DND-41 (cell line): ENCODE results near the gene ASB1.

Experiments used
- ATAC-seq: fragments of 200-7000 bp; cut with Tn5 transposase; 3 replicates; pipeline ENCODE4 v1.9.1; 2021; ENCODE audit warnings: low read depth; ENCODE audit not compliant: insufficient read depth
- DNase-seq: peaks from one replicate; pipeline ENCODE4 v3.0.0-alpha.2; 2020
- H2AFZ ChIP-seq: 2 replicates; pipeline ENCODE4 v1.6.0; 2012; ENCODE audit warnings: low read depth, low read length
- H3K27ac ChIP-seq: 2 replicates; pipeline ENCODE4 v1.5.1; 2012; ENCODE audit warnings: low read length, inconsistent platforms
- H3K27me3 ChIP-seq: fragments of 200-600 bp; sonication (generic); 2 replicates; pipeline ENCODE4 v1.6.0; 2012; ENCODE audit warnings: low read length, mild to moderate bottlenecking, inconsistent platforms; ENCODE audit not compliant: insufficient read depth, poor library complexity
- H3K36me3 ChIP-seq: 2 replicates; pipeline ENCODE4 v1.5.1; 2012; ENCODE audit warnings: low read length, inconsistent platforms; ENCODE audit not compliant: insufficient read depth
- H3K4me1 ChIP-seq: 2 replicates; pipeline ENCODE4 v1.5.1; 2012; ENCODE audit warnings: mild to moderate bottlenecking, low read length; ENCODE audit not compliant: insufficient read depth
- H3K4me2 ChIP-seq: 2 replicates; pipeline ENCODE4 v1.6.0; 2012; ENCODE audit warnings: mild to moderate bottlenecking, moderate library complexity, low read length, inconsistent platforms; ENCODE audit not compliant: insufficient read depth
- H3K4me3 ChIP-seq, 2 experiments: fragments of 200-600 bp in 1 of 2; shearing (Covaris generic) in 1 of 2; 2 replicates each; pipeline ENCODE4 v1.5.1; 2012 to 2016; ENCODE audit warnings: inconsistent platforms in 2 of 2, low read length in 2 of 2, mild to moderate bottlenecking in 2 of 2, low read depth in 1 of 2, moderate library complexity in 1 of 2
- H3K79me2 ChIP-seq: 2 replicates; pipeline ENCODE4 v1.6.0; 2012; ENCODE audit warnings: low read length, inconsistent platforms; ENCODE audit not compliant: insufficient read depth
- H3K9ac ChIP-seq: 2 replicates; pipeline ENCODE4 v1.6.0; 2012; ENCODE audit warnings: low read depth, mild to moderate bottlenecking, inconsistent platforms, low read length, moderate library complexity
- H3K9me3 ChIP-seq: 2 replicates; pipeline ENCODE4 v1.5.1; 2012; ENCODE audit warnings: low read length, moderate library complexity, mild to moderate bottlenecking, inconsistent platforms; ENCODE audit not compliant: insufficient read depth, severe bottlenecking
- H4K20me1 ChIP-seq: 2 replicates; pipeline ENCODE4 v1.6.0; 2012; ENCODE audit warnings: low read length; ENCODE audit not compliant: insufficient read depth
- CTCF ChIP-seq: IDR thresholded peaks from 2 replicates; pipeline ENCODE4 v1.5.1; 2012; ENCODE audit warnings: borderline replicate concordance, low read length, moderate library complexity, mild to moderate bottlenecking; ENCODE audit not compliant: poor library complexity, severe bottlenecking; ENCODE audit errors: extremely low read depth
- EZH2 ChIP-seq: IDR thresholded peaks from 3 replicates; pipeline ENCODE4 v1.6.1; 2012; ENCODE audit warnings: borderline replicate concordance, low read depth, mild to moderate bottlenecking, moderate library complexity, low read length, inconsistent platforms; ENCODE audit not compliant: severe bottlenecking

ASB1 gene

GRCh38 chr2:238483656-238484055 lies 56.9 kb downstream of the ASB1 start:
- TF ChIP-seq EZH2 (no peak), CTCF (no peak)
- no peak overlapping the region for H3K4me2 ChIP-seq
- no peaks in the 10 kb centered on the region for H4K20me1 ChIP-seq

GRCh38 chr2:238484522-238485452 lies 58.1 kb downstream of the ASB1 start:
- H3K9me3 ChIP-seq, result peaks cover 3% of the 10 kb centered on the region
- no peak overlapping the region for H3K4me3 ChIP-seq
- ATAC-seq, result no peak
- H3K27me3 ChIP-seq, result no peaks in the 10 kb centered on the region
- H3K79me2 ChIP-seq, result no peaks in the 10 kb centered on the region
- H3K27ac ChIP-seq, result no peak overlapping the region
- H3K9ac ChIP-seq, result no peak overlapping the region
- TF ChIP-seq CTCF, result no peak
- TF ChIP-seq EZH2, result no peak
- no peak overlapping the region for H2AFZ ChIP-seq
- H3K4me1 ChIP-seq, result no peaks in the 10 kb centered on the region
- H4K20me1 ChIP-seq, result no peaks in the 10 kb centered on the region
- DNase-seq, result no peak
- H3K36me3 ChIP-seq, result no peaks in the 10 kb centered on the region
- no peak overlapping the region for H3K4me2 ChIP-seq

More at GRCh38 chr2:238483656-238484055, 56.9 kb downstream of the ASB1 start:
- H2AFZ ChIP-seq, result no peak overlapping the region
- no peak overlapping the region for H3K9ac ChIP-seq
- no peaks in the 10 kb centered on the region for H3K79me2 ChIP-seq
- no peaks in the 10 kb centered on the region for H3K36me3 ChIP-seq
- no peaks in the 10 kb centered on the region for H3K4me1 ChIP-seq
- H3K27ac ChIP-seq, result no peak overlapping the region
- DNase-seq, result no peak
- no peaks in the 10 kb centered on the region for H3K27me3 ChIP-seq
- no peak for ATAC-seq
- H3K4me3 ChIP-seq, result no peak overlapping the region
- peaks cover 3% of the 10 kb centered on the region for H3K9me3 ChIP-seq

DNA sequence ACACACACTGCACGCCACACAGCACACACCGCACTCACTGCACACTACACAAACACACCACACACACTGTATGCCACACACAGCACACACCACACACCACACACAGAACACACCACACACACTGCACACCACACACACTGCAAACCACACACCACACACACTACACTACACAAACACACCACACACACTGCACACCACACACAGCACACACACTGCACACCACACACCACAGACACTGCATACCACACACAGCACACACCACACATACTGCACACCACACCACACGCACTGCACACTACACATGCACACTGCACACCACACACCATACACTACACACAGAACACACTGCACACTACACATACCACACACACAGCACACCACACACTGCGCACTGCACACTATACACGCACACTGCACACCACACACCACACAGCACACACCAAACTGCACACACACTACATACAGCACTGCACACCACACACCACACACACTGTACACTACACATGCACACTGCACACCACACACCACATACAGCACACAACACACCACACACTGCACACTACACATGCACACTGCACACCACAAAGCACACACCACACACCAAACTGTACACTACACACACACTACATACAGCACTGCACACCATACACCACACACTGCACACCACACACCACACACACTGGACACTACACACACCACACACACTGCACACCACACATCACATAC lies 59.6 kb downstream of the ASB1 start:
- no peaks in the 10 kb centered on the region for H3K79me2 ChIP-seq
- no peak overlapping the region for H3K4me2 ChIP-seq
- no peaks in the 10 kb centered on the region for H3K4me1 ChIP-seq
- no peaks in the 10 kb centered on the region for H4K20me1 ChIP-seq
- no peak overlapping the region for H2AFZ ChIP-seq
- no peak for ATAC-seq
- no peak overlapping the region for H3K27ac ChIP-seq
- H3K4me3 ChIP-seq, result no peak overlapping the region
- DNase-seq, result no peak
- H3K9ac ChIP-seq, result no peak overlapping the region
- no peaks in the 10 kb centered on the region for H3K36me3 ChIP-seq
- no peaks in the 10 kb centered on the region for H3K27me3 ChIP-seq
- TF ChIP-seq EZH2 (no peak), CTCF (no peak)
- H3K9me3 ChIP-seq, result no peaks in the 10 kb centered on the region
